HG02840 (cell line): ENCODE results near the gene TEX101.
"Not testable (repeated sequence)": the region's sequence is repeated elsewhere in the genome, so short reads cannot be mapped to it uniquely, and the experiment has no call there.

Experiments
- ATAC-seq: cut with Tn5 transposase; IDR thresholded peaks from one replicate; pipeline ENCODE4 v1.9.1; 2021; ENCODE audit warnings: mild to moderate bottlenecking, moderate library complexity, moderate number of reproducible peaks; ENCODE audit not compliant: unreplicated experiment, low FRiP score

The TEX101 gene

DNA sequence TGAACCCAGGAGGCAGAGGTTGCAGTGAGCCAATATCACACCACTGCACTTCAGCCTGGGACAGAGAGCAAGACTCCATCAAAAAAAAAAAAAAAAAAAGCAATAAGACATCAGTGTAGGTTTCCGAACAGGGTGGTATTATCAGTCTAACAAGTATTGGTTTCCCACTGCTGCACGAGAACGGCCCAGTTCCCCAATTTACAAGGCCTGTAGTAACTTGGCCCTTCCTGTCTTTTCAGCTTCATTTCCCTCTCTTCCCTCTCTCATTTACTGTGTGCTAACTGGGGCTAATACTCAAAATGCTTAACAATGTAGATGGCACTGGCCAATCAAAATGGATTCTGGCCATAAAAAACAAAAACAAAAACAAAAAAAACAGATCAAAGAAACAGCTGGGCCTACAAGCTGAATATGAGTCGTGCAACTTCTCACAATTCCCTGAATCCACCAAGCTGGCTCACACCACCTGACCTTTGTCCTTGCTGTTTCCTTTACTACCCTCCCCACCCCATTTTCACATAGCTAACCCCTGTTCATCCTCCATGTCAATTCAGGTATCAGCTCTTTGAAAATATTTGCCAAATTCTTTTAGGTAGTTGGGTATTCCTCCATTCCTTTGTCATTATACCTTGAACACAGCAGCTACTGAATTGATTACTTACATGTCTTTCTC is 2.4 kb downstream of the TEX101 start:
- no peak for ATAC-seq

DNA sequence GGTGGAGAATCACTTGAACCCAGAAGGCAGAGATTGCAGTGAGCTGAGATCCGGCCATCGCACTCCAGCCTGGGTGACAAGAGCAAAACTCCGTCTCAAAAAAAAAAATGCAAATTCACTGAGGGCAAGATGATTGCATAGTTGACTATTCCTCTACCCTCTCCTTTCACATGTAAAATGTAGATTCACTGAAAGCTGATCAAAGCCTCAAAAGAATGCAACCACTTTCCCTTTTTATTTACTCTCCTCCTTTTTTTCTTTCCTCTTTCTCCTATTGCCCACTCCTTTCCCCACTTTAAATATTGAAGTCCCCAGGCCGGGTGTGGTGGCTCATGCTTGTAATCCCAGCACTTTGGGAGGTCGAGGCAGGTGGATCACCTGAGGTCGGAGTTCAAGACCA is 6.3 kb downstream of the TEX101 start:
- ATAC-seq, result no peak

DNA sequence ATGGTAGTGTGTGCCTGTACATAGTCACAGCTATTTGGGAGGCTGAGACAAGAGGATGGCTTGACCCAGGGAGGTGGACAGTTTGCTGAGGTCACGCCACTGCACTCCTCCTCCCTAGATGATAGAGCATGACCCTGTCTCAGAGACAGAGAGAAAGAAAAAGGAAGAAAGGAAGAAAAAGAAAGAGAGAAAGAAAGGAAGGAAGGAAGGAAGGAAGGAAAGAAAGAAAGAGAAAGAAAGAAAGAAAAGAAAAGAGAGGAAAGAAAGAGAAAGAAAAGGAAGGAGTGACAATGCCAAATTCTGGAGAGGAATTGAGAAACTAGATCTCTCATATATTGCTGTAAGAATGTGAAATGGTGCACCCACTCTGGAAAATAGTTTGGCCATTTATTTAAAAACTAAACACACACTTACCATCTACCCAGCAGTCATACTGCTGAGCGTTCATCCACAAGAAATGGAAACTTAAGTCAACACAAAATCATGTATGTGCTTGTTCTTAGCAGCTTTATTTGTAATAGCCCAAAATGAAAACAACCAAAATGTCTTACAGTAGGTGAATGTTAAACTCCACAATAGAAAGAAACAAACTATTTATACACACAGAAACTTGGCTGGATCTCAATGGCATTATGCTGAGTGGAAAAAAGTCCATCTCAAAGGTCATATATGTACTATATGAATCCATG is 7.5 kb downstream of the TEX101 start:
- no peak for ATAC-seq

DNA sequence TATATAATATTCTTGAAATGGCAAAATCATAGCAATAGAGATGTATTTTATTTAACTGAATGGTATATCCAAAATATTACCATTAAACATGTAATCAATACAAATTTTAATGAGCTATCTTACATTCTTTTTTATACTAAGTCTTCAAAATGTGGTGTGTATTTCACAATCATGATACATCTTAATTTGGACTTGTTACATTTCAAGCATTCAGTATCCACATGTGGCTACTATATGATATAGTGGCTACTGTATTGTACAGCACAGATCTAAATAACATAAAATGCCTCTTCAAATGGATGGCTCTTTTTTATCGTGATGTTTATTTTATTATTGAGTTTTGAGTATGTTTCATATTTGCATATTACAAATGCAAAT is 8.0 kb downstream of the TEX101 start:
- no peak for ATAC-seq

DNA sequence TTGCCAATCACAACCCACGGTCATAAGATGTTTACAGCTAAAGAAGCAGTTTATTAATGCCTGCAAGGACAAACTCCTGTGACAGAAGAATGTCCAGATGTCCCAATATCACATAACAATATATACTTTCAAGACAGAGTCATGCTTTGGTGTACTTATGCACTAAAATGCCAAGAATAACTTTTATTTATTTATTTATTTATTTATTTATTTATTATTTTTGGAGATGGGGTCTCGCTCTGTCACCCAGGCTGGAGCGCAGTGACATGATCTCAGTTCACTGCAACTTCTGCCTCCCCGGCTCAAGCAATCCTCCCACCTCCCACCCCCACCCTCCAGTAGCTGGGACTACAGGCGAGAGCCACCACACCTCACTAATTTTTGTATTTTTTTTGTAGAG is 9.1 kb downstream of the TEX101 start:
- no peak for ATAC-seq

DNA sequence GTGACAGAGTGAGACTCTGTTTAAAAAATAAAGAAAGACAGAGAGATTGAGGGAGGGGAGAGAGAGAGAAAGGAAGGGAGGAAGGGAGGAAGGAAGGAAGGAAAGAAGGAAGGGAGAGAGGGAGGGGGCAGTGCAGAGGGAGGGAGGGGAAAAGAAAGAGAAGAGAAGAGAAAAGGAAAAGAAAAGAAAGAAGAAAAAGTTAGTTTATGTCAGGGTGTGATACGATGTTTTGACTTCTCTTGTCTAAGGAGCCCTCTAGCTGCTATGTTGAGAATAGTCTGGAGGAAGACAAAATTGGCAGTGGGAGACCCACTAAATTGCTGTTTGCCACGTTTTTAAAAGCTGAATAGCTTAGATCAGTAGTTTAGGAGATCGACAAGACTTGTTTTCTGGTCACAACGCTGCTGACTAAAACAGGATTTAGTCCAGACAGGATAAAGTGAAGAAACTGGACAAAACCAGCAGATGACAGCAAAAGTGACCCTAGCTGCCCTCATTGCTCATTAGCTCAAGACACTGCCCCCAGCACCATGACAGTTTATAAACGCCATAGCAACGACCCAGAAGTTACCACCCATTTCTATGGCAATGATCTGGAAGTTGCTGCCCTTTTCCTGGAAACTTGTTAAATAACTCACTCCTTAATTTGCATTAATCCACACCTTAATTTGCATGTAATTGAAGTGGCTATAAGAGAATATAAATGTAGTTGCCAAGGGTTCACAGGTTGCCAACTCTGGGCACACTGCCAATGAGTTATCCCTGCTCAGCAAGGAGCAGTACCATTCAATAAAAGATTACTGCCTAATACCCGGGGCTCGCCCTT is 11.1 kb downstream of the TEX101 start:
- no peak for ATAC-seq

DNA sequence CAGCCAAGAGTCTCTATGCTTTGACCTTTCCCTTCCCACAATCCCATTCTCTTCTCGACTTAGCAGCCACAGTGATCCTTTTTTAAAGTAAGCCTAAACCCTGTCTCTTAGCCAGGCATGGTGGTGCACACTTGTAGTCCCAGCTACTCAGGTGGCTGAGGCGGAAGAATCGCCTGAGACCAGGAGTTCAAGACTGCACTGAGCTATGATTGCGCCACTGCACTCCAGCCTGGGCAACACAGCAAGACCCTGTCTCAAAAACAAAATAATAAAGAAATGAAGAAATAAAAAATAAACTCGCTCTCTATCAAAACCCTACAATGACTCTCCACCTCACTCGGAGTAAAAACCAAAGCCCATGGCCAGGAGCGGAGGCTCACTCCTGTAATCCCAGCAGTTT is 14.7 kb downstream of the TEX101 start:
- no peak for ATAC-seq

DNA sequence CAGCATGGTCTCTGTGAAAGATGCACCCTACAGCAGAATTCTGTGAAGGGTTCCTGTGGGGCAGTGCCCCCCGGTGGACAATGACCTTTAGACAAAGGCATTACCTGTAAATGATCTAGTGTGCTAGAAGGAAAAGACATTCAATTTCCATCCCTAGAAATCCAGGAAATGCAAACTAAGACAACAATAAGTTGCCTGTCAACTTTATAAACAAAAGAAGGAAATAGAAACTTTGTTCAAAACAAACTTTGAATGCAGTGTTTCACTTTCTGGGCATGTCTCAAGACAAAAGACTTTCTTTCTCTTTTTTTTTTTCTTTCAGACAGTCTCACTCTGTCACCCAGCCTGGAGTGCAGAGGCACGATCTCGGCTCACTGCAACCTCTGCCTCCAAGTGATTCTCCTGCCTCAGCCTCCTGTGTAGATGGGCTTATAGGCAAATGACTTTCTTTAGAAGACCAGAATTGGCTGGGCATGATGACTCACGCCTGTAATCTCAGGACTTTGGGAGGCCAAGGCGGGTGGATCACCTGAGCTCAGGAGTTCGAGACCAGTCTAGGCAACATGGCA is 15.5 kb downstream of the TEX101 start:
- no peak for ATAC-seq

DNA sequence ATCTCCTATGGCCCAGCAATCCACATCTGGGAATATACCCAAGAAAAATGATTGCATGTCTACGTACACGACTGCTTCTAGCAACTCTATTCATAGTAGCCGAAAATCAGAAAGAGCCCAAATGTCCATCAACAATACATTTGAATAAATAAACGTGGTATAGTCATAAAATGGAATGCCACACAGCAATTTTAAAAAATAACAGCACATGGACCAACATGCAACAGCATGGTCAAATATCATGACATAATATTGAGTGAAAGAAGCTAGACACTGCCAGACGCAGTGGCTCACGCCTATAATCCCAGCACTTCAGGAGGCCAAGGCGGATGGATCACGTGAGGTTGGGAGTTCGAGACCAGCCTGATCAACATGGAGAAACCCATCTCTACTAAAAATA is 16.3 kb downstream of the TEX101 start:
- no peak for ATAC-seq

DNA sequence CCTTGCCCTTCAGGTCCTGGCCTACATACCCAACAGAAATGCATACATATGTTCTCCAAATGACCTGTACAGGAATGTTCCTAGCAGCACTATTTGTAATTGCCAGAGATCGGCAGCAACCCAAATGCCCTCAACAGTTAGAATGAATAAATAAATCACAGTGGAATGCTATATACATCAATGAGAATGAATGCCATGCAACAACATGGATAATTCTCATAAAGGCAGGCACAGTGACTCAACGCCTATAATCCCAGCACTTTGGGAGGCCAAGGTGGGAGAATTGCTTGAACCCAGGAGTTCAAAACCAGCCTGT is 18.6 kb downstream of the TEX101 start:
- ATAC-seq, result no peak

DNA sequence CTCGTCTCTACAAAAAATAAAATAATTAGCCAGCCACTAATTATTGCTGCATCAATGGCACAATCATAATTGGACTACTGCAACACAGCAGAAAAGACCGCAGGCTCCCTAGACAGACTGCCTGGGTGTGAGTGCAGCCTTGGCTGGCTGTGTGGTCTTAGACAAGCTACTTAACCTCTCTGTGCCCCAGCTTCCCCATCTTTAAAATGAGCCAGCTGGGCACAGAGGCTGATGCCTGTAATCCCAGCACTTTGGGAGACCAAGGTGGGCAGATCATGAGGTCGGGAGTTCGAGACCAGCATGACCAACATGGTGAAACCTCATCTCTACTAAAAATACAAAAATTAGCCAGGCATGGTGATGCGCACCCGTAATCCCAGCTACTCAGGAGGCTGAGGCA is 19.0 kb downstream of the TEX101 start:
- ATAC-seq, result no peak

DNA sequence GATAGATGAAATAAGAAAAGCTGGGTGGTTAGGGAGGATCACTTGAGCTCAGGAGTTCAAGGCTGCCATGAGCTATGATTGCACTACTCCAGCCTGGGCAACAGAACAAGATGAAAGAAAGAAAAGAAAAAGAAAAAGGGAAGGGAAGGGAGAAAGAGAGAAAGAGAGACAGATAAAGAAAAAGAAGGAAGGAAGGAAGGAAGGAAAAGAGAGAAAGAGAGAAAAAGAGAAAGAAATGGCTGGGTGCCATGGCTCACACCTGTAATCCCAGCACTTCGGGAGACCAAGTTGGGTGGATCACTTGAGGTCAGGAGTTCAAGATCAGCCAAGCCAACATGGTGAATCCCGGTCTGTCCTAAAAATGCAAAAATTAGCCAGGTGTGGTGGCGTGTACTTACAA is 21.1 kb downstream of the TEX101 start:
- ATAC-seq, result no peak

DNA sequence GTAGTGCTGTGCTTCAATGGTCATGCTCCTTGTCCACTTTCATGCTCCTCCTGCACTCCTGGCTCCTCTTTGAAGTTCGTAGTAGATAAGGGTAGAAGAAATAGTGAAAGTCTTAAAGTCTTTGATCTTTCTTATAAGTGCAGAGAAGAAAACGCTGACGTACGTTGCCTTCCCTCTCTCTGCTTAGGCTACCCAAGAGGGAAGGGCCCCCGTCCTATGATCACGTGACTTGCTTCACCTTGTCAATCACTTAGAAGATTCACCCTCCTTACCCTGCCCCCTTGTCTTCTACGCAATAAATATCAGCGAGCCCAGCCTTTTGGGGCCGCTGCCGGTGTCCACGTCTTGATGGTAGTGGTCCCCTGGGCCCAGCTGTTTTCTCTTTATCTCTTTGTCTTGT is 22.6 kb downstream of the TEX101 start:
- not testable (repeated sequence) for ATAC-seq

DNA sequence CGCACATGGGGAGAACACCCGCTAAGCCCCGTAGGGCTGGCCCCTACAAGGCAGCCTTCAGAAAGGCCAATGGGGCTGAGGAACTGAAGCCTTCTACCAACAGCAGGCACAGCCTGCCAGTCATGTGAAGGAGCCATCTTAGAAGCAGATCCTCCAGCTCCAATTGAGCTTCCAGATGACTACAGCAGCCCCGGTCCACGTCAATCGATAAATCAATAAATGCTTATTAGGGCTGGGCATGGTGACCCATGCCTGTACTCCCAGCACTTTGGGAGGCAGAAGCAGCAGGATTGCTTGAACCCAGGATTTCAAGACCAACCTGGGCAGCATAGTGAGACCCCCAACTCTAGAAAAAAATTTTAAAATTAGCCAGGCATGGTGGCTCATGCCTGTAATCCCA is 23.0 kb downstream of the TEX101 start:
- ATAC-seq, result no peak

DNA sequence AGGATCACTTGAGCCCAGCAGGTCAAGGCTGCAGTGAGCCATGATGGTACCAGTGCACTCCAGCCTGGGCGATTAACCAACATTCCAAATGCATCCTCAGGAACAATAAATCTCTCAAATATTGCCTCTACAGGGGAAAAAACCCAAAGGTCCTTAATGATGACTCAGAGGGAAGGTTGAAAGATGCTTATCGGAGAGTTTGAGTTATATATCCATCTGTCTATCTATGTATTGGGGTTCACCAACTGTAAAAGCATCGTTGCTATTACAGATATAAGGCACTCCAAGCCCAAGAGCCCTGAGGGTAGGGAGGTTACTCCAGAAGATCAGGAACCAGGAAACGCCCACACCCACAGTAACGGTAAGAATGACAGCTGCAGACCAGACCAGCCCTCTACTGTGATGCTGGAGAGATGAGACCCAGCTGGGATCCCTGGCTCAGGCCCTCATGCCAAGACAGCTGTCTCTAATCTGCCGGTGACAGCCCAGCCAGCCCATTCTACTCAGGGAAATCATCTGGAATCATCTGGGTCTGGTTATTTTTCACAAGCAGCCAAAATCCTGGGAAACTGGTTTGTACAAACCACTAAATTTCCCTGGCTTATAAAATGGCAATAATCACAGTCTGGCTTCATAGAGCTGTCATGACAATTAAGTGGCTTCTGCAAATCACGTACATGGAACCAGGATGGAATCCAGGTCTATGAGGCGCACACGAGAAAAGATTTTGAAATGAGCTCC is 23.8 kb downstream of the TEX101 start:
- ATAC-seq, result no peak

DNA sequence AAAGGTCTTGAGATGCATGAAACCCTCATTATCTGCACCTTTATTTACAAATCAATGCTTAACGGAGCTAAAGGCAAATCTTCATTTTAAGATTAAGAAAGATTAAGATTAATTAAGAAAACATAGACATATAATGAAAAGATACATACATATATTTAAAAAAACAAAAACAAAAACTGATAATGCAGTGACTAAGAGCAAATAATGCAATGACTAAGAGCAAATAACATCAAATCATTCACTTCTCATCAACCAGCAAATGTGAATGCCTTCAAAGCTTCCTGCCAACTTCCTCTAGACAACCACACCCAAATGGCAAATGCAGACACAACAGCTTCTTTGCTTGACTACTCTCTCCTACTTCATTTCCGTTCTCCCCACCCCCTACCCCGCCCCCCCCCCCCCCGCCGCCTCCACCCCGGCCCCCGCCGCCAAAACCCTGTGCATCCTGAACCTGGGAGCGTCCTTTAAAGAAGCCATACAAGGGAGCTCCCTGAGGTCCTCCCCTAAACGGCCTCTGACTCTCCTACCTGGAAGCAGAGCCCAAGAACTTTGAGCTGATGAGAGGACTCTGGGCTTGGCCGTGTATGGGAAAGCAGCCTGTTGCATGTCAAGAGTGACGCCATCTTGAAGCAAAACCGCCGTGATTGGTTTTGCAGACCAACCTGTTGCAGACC is 24.5 kb downstream of the TEX101 start:
- ATAC-seq, result no peak

DNA sequence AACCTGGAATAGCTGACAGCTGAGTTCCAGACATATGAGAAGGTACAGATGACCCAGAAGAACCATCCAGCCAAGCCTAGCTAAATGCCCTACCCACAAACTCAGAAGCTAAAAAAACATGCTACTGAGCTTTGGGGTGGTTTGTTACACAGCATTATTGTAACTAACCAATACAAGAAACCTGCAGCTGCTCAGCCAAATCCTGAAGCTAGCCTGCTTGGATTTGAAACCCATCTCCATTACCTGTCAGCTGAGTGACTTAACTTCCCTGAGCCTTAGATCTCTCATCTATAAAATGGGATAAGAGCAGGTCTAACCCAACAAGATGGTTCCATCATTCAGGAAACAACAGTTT is 25.0 kb downstream of the TEX101 start:
- no peak for ATAC-seq

DNA sequence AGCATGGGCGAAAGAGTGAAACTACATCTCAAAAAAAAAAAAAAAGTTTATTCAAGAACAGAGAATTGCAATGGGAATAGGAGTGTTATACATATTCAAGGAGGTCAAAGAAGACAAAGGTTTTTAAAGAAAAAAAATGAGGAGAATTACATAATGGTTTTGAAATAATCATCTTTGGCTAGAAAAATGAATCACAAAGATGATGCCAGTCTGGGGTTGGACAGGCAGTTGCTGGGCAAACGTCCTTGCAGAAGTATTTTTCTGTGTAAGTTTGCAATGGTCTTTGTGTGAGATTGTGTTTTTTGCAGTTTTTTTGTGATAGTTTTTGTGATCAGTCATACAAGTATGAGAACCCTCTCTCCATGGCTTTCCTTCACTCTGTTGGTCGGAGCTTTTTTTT is 27.0 kb downstream of the TEX101 start:
- no peak for ATAC-seq

DNA sequence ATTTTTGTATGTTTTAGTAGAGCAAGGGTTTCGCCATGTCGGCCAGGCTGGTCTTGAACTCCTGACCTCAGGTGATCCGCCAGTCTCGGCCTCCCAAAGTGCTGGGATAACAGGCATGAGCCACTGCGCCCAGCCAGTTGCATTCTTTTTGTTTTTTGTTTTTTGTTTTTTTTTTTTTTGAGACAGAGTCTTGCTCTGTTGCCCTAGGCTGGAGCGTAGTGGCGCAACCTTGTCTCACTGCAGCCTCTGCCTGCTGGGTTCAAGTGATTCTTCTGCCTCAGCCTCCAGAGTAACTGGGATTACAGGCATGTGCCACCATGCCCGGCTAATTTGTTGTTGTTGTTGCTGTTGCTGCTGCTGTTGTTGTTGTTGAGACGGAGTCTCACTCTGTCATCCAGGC is 29.4 kb downstream of the TEX101 start:
- not testable (repeated sequence) for ATAC-seq

DNA sequence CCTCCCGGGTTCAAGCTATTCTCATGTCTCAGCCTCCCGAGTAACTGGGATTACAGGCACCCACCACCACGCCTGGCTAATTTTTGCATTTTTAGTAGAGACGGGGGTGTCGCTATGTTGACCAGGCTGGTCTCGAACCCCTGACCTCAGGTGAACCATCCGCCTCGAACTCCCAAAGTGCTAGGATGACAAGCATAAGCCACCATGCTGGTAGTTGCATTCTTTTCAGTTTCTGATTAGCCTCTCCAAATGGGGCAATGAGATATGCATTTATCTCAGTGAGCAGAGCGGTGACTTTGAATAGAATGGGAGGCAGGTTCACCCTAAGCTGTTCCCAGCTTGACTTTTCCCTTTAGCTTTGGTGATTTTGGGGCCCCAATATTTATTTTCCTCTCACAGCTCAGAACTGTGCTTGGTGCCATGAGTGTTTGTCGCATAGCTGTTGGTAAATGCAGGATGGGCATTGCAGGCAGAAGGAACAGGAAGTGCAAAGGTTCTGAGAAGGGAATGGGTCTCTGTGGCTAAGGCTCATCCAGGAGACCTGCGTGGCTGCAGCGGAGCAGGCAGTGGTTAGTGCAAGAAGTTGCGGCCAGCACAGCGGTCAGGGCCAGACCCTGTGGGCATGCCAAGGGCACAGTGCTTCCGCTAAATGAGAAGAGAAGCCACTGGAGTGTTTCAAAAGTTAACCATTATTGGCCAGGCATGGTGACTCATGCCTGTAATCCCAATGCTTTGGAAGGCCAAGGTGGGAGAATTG is 30.0 kb downstream of the TEX101 start:
- ATAC-seq, result no peak
